ENCODE results near the gene CASZ1.

DNA sequence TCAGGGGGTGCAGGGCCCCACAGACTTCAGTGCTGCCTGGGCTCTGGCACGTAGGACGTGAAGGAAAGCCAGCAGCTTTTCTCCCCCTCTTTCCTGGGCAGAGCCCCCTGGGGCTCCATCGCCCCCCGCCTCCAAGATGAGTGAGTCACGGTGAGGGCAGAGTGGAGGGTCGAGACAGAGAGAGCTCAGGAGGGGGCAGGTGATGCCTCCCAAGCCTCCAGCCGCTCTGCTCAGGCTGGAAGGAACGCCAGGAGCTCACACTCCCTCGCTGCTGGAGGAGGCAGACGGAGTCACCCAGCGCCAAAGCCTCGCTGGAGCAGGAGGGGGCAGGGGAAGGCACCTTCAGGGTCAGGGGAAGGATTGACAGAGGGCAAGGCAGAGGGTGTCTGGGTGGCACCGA is 119.5 kb downstream of the CASZ1 start:
- TF ChIP-seq, protein P1, sequence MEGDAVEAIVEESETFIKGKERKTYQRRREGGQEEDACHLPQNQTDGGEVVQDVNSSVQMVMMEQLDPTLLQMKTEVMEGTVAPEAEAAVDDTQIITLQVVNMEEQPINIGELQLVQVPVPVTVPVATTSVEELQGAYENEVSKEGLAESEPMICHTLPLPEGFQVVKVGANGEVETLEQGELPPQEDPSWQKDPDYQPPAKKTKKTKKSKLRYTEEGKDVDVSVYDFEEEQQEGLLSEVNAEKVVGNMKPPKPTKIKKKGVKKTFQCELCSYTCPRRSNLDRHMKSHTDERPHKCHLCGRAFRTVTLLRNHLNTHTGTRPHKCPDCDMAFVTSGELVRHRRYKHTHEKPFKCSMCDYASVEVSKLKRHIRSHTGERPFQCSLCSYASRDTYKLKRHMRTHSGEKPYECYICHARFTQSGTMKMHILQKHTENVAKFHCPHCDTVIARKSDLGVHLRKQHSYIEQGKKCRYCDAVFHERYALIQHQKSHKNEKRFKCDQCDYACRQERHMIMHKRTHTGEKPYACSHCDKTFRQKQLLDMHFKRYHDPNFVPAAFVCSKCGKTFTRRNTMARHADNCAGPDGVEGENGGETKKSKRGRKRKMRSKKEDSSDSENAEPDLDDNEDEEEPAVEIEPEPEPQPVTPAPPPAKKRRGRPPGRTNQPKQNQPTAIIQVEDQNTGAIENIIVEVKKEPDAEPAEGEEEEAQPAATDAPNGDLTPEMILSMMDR (conservative IDR thresholded peaks at IDR 0.05) = no peak
- TF ChIP-seq EZH2 (IDR thresholded peaks at IDR 0.05; ENCODE audit: low read depth) = no peak

All from PC-9 (cell line).